SK-N-MC (cell line): ENCODE results near the gene INTS14.

Experiments
- DNase-seq: peaks from one replicate; pipeline ENCODE4 v3.0.0-alpha.2; 2011; ENCODE audit warnings: low read depth, low spot score
- H3K27ac ChIP-seq: fragments of 200-600 bp; sonication (generic); 2 replicates; pipeline ENCODE4 v1.5.1; 2016; ENCODE audit warnings: mixed run types
- H3K36me3 ChIP-seq: fragments of 200-600 bp; sonication (generic); 2 replicates; pipeline ENCODE4 v1.6.1; 2017; ENCODE audit warnings: antibody characterized with exemption, low read length, mixed read lengths; ENCODE audit not compliant: insufficient read depth
- H3K4me3 ChIP-seq: fragments of 200-600 bp; sonication (generic); 2 replicates; pipeline ENCODE4 v1.5.1; 2016
- H3K9ac ChIP-seq: fragments of 200-600 bp; sonication (generic); 2 replicates; pipeline ENCODE4 v1.8.0; 2017; ENCODE audit warnings: mixed run types, mixed read lengths; ENCODE audit not compliant: insufficient read length
- H3K9me3 ChIP-seq: fragments of 200-600 bp; sonication (generic); 2 replicates; pipeline ENCODE4 v1.6.1; 2017; ENCODE audit warnings: low read depth, mild to moderate bottlenecking, antibody characterized with exemption, low read length, moderate library complexity, mixed read lengths
- EZH2 ChIP-seq: fragments of 200-600 bp; sonication (generic); IDR thresholded peaks from one replicate; pipeline ENCODE4 v1.6.1; 2017; ENCODE audit warnings: antibody characterized with exemption
- FOXP2 ChIP-seq: optimal IDR thresholded peaks from 2 replicates; pipeline ENCODE3; 2011; ENCODE audit warnings: mild to moderate bottlenecking, moderate library complexity; ENCODE audit not compliant: insufficient read depth; ENCODE audit errors: extremely low read length, control extremely low read depth
- POLR2AphosphoS5 ChIP-seq: IDR thresholded peaks from 2 replicates; pipeline ENCODE4 v1.6.1; 2012; ENCODE audit warnings: mild to moderate bottlenecking, low read depth, low read length, borderline replicate concordance

Gene INTS14

GRCh38 chr15:65650312-65651041, 39.5 kb upstream of the INTS14 start:
- no peak overlapping the region for H3K27ac ChIP-seq
- H3K36me3 ChIP-seq, result no peaks in the 10 kb centered on the region
- H3K4me3 ChIP-seq, result no peak overlapping the region
- TF ChIP-seq EZH2, result no peak
- no peak for TF ChIP-seq FOXP2
- TF ChIP-seq POLR2AphosphoS5, result no peak
- H3K9ac ChIP-seq, result no peak overlapping the region
- H3K9me3 ChIP-seq, result no peaks in the 10 kb centered on the region
- DNase-seq, result no peak

- no peak for DNase-seq
- no peak for TF ChIP-seq FOXP2
- no peak for TF ChIP-seq EZH2
- no peak for TF ChIP-seq POLR2AphosphoS5
- H3K4me3 ChIP-seq, result no peak overlapping the region
- H3K36me3 ChIP-seq, result no peaks in the 10 kb centered on the region
- H3K9ac ChIP-seq, result no peak overlapping the region
- H3K9me3 ChIP-seq, result no peaks in the 10 kb centered on the region
- no peak overlapping the region for H3K27ac ChIP-seq
These were observed 35.6 kb upstream of the INTS14 start for GRCh38 chr15:65646486-65646885.

DNA sequence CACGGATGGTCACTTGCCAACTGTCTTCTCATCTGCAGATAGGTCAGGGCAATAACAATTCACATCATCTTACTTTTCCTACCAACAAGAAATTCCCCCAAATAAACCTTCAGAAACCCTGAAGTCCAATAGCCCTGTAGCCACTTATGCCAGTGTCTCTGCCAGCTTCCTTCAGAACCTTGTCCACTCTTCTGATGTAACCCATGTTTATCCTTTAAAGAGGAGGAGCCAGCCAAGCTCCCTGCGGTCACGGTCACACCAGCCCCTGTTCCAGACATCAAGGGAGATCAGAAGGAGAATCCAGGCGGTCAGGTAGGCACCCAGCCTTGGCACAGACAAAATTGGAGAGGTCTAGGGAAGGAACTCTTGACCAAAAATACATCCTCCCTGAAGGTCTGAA, 34.5 kb upstream of the INTS14 start:
- no peak for DNase-seq
- H3K27ac ChIP-seq, result no peak overlapping the region
- H3K9me3 ChIP-seq, result no peaks in the 10 kb centered on the region
- TF ChIP-seq POLR2AphosphoS5 (no peak), EZH2 (no peak), FOXP2 (no peak)
- no peak overlapping the region for H3K9ac ChIP-seq
- no peaks in the 10 kb centered on the region for H3K36me3 ChIP-seq
- H3K4me3 ChIP-seq, result no peak overlapping the region

GRCh38 chr15:65644282-65644681, 33.4 kb upstream of the INTS14 start:
- H3K9me3 ChIP-seq, result no peaks in the 10 kb centered on the region
- H3K36me3 ChIP-seq, result no peaks in the 10 kb centered on the region
- no peak overlapping the region for H3K4me3 ChIP-seq
- no peak for TF ChIP-seq POLR2AphosphoS5
- TF ChIP-seq EZH2, result no peak
- TF ChIP-seq FOXP2, result no peak
- no peak overlapping the region for H3K27ac ChIP-seq
- no peak overlapping the region for H3K9ac ChIP-seq
- no peak for DNase-seq

DNA sequence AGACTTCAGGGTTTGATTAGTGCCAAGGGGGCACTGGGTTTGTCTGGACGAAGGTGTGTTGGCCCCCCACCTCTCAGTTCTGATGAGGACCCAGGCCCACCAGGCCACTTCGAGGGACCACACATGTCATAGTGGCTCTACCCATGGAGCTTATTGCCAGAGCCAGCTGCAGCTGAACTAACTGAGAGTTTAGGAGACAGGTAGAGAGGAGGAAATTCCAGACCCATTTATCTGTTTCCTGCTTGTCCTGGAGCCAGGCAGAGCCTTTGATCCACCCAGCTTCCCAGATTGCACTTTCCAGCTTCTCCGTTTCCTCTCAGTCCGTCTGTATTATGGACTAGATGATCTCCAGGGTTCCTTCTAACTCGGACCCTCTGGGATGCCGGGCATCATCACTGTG, 31.7 kb upstream of the INTS14 start:
- Histone ChIP-seq H3K36me3 (no peaks in the 10 kb centered on the region), H3K9me3 (no peaks in the 10 kb centered on the region), H3K27ac (no peak overlapping the region), H3K4me3 (no peak overlapping the region), H3K9ac (no peak overlapping the region)
- no peak for DNase-seq
- TF ChIP-seq POLR2AphosphoS5 (no peak), FOXP2 (no peak), EZH2 (no peak)

GRCh38 chr15:65641768-65642475, 31.0 kb upstream of the INTS14 start:
- DNase-seq, result no peak
- H3K9ac ChIP-seq, result no peak overlapping the region
- no peaks in the 10 kb centered on the region for H3K36me3 ChIP-seq
- no peak overlapping the region for H3K27ac ChIP-seq
- H3K4me3 ChIP-seq, result no peak overlapping the region
- no peaks in the 10 kb centered on the region for H3K9me3 ChIP-seq
- TF ChIP-seq EZH2, result no peak

DNA sequence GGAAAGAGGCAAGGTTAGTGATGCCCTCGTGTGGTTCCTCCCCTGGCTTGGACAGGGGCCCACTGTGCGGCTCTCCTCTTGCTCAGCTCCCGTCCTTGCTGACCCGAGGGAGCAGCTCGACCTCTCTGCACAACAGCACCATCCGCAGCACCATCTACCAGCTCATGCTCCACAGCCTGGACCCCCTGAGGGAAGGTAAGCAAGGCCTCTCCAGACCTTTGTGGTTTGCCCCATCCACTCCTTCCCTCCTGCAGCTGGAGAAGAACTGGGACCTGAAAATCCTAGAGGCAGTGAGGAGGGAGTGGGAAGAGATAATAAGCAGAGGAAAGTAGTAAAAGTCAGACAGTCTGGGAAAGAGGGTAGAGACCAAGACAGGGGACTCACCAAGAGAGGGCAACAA, 28.6 kb upstream of the INTS14 start:
- no peak overlapping the region for H3K9ac ChIP-seq
- no peak overlapping the region for H3K27ac ChIP-seq
- DNase-seq, result no peak
- H3K4me3 ChIP-seq, result no peak overlapping the region
- no peaks in the 10 kb centered on the region for H3K9me3 ChIP-seq
- TF ChIP-seq POLR2AphosphoS5 (no peak), FOXP2 (no peak), EZH2 (no peak)
- no peaks in the 10 kb centered on the region for H3K36me3 ChIP-seq

- H3K9ac ChIP-seq, result no peak overlapping the region
- no peak overlapping the region for H3K27ac ChIP-seq
- peak; percentile 40 for DNase-seq
- H3K36me3 ChIP-seq, result no peaks in the 10 kb centered on the region
- H3K4me3 ChIP-seq, result peak overlapping the region; percentile 7; the same call in 1 of the 2 replicates
- H3K9me3 ChIP-seq, result no peaks in the 10 kb centered on the region
- TF ChIP-seq EZH2 (no peak), FOXP2 (no peak), POLR2AphosphoS5 (no peak)
These were observed 27.8 kb upstream of the INTS14 start for GRCh38 chr15:65638681-65639089.
